Stomach (tissue), 4 donors: Measurements from ENCODE around the gene HDAC2.

Source experiments
- CTCF ChIP-seq, 7 experiments: fragments of 450-650 bp in 4 of 7; fragments of 200-600 bp in 3 of 7; sonication (generic) in 3 of 7; IDR thresholded peaks; one replicate each; pipeline ENCODE4 v1.5.1; 2016 to 2019; ENCODE audit warnings: antibody characterized with exemption in 7 of 7, control low read depth in 2 of 7, mild to moderate bottlenecking in 1 of 7
- POLR2A ChIP-seq, 4 donors: fragments of 450-650 bp; IDR thresholded peaks; one replicate each; pipeline ENCODE4 v1.6.1; 2016; ENCODE audit warnings: antibody characterized with exemption in 4 of 4, control low read depth in 2 of 4, mild to moderate bottlenecking in 1 of 4, moderate library complexity in 1 of 4

DNA sequence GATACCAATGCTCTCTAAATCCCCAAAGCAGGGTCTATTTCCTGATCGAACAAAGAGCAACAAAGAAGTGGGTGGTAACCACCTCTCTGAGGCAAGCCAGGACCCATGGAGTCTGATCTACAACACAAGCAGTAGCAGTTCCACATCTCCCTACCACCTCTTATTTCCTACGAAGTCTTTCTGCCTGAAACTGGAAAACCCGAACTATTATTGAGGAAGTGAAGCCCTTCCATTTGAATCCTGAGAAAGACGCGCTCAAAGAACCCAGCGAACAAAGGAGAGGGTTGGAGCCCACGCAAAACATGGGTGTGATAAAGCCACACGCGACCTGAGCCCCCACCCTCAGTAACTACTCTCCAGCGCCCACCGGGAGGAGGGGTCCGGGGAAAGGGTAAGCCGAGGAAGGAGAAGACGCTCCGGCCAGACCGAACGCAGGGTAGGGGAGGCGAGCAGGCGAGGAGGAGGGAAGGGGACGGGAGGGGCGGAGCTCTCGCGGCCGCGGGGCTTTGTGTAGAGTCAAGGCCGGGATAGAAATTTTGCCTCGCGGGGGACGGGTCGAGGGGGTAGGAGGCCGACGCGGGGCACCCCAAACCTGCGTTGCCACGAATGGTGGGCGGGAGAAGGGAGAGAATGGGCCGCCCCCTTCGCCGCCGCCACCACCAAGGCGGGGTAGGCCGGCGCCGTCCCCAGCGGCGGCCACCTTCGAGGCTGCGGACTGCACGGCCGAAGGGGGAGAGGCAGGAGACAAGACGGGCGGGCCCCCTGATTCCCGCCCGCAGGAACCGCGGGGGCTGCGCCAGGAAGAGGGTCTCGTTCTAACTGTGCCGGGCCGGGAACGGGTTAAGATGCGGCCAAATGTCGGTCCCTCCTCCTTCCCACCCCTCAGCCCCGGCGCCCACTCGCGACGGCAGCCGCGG, 802 bp downstream of the HDAC2 start:
- TF ChIP-seq CTCF (IDR thresholded peaks at IDR 0.05) (no peak), POLR2A (IDR thresholded peaks at IDR 0.05) (no peak)
